Activated naive CD8-positive, alpha-beta T cell (primary cell): ENCODE results near the gene CENPF.

Experiments used
- H3K27ac Mint-ChIP-seq: one replicate; pipeline ENCODE4 v1.8.0; 2021; ENCODE audit warnings: mixed read lengths
- H3K27me3 Mint-ChIP-seq: one replicate; pipeline ENCODE4 v1.8.0; 2021; ENCODE audit warnings: mixed read lengths
- H3K36me3 Mint-ChIP-seq: one replicate; pipeline ENCODE4 v1.8.0; 2021; ENCODE audit warnings: mixed read lengths
- H3K4me1 Mint-ChIP-seq: one replicate; pipeline ENCODE4 v1.8.0; 2021; ENCODE audit warnings: low read depth, mixed read lengths
- H3K4me3 Mint-ChIP-seq: one replicate; pipeline ENCODE4 v1.8.0; 2021; ENCODE audit warnings: mild to moderate bottlenecking, mixed read lengths
- H3K9me3 Mint-ChIP-seq: one replicate; pipeline ENCODE4 v1.8.0; 2021; ENCODE audit warnings: low read depth, mixed read lengths

Gene CENPF

GRCh38 chr1:214632091-214632490 lies 29.1 kb downstream of the CENPF start:
- Mint-ChIP-seq H3K36me3 (peaks cover 2% of the 10 kb centered on the region), H3K27ac (no peak overlapping the region), H3K4me1 (peaks cover 15% of the 10 kb centered on the region), H3K27me3 (no peaks in the 10 kb centered on the region), H3K9me3 (no peaks in the 10 kb centered on the region), H3K4me3 (peak overlapping the region; percentile 25)

DNA sequence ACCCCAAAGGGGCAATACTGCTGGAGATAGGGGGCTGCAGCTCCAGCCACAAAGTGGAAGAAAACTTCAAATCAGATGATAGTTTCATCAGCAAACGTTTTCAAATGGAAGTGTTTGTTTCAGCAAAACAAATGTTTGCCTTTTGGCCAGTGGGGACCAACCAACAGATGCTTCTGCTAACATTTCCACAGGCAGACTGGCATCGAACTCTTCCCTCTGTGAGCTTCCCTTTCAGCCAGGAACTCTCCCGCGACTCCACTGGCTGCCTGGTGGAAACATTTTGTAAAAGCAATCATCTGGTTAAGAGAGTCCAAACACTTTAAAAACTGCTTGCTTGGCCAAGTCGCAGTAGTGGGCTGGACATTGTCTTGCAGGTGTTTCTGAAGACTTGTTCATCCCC lies 30.7 kb downstream of the CENPF start:
- Mint-ChIP-seq H3K27ac (no peak overlapping the region), H3K36me3 (peaks cover 2% of the 10 kb centered on the region), H3K4me3 (no peak overlapping the region)

GRCh38 chr1:214634267-214634666 lies 31.3 kb downstream of the CENPF start:
- no peak overlapping the region for H3K4me3 Mint-ChIP-seq
- H3K27ac Mint-ChIP-seq = no peak overlapping the region
- H3K27me3 Mint-ChIP-seq = no peaks in the 10 kb centered on the region
- peaks cover 15% of the 10 kb centered on the region for H3K4me1 Mint-ChIP-seq
- peaks cover 2% of the 10 kb centered on the region for H3K36me3 Mint-ChIP-seq
- H3K9me3 Mint-ChIP-seq = no peaks in the 10 kb centered on the region

More for the DNA sequence above, 30.7 kb downstream of the CENPF start:
- Mint-ChIP-seq H3K27me3 (no peaks in the 10 kb centered on the region), H3K9me3 (no peaks in the 10 kb centered on the region), H3K4me1 (peaks cover 15% of the 10 kb centered on the region)

- peaks cover 2% of the 10 kb centered on the region for H3K36me3 Mint-ChIP-seq
Observed at GRCh38 chr1:214635086-214635485, 32.1 kb downstream of the CENPF start.

GRCh38 chr1:214635506-214635905 lies 32.5 kb downstream of the CENPF start:
- Mint-ChIP-seq H3K36me3 (peaks cover 2% of the 10 kb centered on the region), H3K4me3 (no peak overlapping the region), H3K4me1 (peaks cover 15% of the 10 kb centered on the region), H3K27ac (no peak overlapping the region), H3K9me3 (no peaks in the 10 kb centered on the region), H3K27me3 (no peaks in the 10 kb centered on the region)

More at GRCh38 chr1:214635086-214635485, 32.1 kb downstream of the CENPF start:
- no peak overlapping the region for H3K27ac Mint-ChIP-seq
- no peaks in the 10 kb centered on the region for H3K9me3 Mint-ChIP-seq
- H3K27me3 Mint-ChIP-seq = no peaks in the 10 kb centered on the region
- H3K4me1 Mint-ChIP-seq = peaks cover 15% of the 10 kb centered on the region
- no peak overlapping the region for H3K4me3 Mint-ChIP-seq

DNA sequence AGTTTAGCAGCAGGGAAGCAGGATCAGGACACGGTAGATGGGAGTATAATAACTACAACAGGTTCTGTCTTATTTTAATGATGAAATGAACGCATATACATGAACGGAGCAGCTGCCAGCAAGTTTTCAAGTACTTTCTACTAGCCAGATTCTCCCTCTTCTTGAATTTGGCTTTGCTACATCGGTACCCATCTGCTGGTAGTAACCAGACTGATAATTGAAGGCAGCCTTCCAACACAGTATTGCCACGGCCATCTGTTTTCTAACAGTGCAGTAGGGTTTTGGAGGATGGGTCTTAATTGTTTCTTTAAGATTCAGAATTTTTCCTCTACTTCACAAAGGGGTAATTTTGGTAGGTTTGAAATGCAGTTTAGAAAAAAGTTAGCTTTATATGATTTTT lies 33.4 kb downstream of the CENPF start:
- no peak overlapping the region for H3K27ac Mint-ChIP-seq

DNA sequence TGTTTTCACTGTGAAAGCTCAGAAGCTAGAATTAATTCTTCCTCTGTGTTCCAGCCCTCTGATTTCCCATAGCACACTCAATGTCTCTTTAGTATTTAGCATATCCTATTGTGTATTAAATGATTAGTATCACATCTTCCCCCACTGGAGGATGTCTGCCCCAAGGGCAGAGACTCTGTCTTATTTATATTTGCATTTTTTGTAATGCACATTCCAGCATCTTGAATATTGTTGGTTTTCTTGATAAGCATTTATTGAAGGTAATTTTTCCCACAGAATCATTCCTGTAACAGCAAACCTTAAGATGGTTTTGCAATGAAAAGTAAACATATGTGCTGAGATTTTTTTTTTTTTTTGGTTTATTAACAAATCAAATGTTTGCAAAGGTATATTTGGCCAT lies 34.1 kb downstream of the CENPF start:
- no peak overlapping the region for H3K27ac Mint-ChIP-seq
- peaks cover 2% of the 10 kb centered on the region for H3K36me3 Mint-ChIP-seq

More for the DNA sequence above, 33.4 kb downstream of the CENPF start:
- no peak overlapping the region for H3K4me3 Mint-ChIP-seq
- H3K36me3 Mint-ChIP-seq = peaks cover 2% of the 10 kb centered on the region
- no peaks in the 10 kb centered on the region for H3K9me3 Mint-ChIP-seq
- H3K27me3 Mint-ChIP-seq = no peaks in the 10 kb centered on the region
- peaks cover 15% of the 10 kb centered on the region for H3K4me1 Mint-ChIP-seq

GRCh38 chr1:214637722-214638458 lies 34.9 kb downstream of the CENPF start:
- H3K4me1 Mint-ChIP-seq = peaks cover 2% of the 10 kb centered on the region
- H3K27me3 Mint-ChIP-seq = no peaks in the 10 kb centered on the region
- H3K4me3 Mint-ChIP-seq = no peak overlapping the region
- H3K27ac Mint-ChIP-seq = peak overlapping the region; percentile 55
- H3K36me3 Mint-ChIP-seq = peaks cover 2% of the 10 kb centered on the region
- no peaks in the 10 kb centered on the region for H3K9me3 Mint-ChIP-seq

More for the DNA sequence above, 34.1 kb downstream of the CENPF start:
- H3K27me3 Mint-ChIP-seq = no peaks in the 10 kb centered on the region
- H3K4me1 Mint-ChIP-seq = peaks cover 9% of the 10 kb centered on the region
- no peaks in the 10 kb centered on the region for H3K9me3 Mint-ChIP-seq
- no peak overlapping the region for H3K4me3 Mint-ChIP-seq

DNA sequence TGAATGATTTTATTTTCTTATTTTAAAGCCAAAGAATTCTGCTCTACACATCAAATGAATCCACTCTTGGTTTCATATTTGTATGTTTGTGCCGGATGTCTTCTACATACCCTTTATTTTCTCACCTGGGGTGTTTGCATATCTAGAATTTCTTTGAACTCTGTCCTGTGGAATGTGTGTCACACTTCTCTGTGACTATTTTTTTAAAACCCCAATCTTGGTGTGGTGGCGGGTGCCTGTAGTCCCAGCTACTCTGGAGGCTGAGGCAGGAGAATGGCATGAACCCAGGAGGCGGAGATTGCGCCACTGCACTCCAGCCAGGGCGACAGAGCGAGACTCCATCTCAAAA lies 35.4 kb downstream of the CENPF start:
- no peak overlapping the region for H3K4me3 Mint-ChIP-seq
- peak overlapping the region; percentile 55 for H3K27ac Mint-ChIP-seq
- H3K27me3 Mint-ChIP-seq = no peaks in the 10 kb centered on the region
- H3K4me1 Mint-ChIP-seq = peaks cover 2% of the 10 kb centered on the region
- peaks cover 2% of the 10 kb centered on the region for H3K36me3 Mint-ChIP-seq
- no peaks in the 10 kb centered on the region for H3K9me3 Mint-ChIP-seq

- no peaks in the 10 kb centered on the region for H3K27me3 Mint-ChIP-seq
- peaks cover 3% of the 10 kb centered on the region for H3K4me1 Mint-ChIP-seq
- H3K36me3 Mint-ChIP-seq = no peaks in the 10 kb centered on the region
- peak overlapping the region; percentile 55 for H3K27ac Mint-ChIP-seq
- no peaks in the 10 kb centered on the region for H3K9me3 Mint-ChIP-seq
- no peak overlapping the region for H3K4me3 Mint-ChIP-seq
Observed at GRCh38 chr1:214638997-214639396, 36.0 kb downstream of the CENPF start.

GRCh38 chr1:214640431-214641213 lies 37.6 kb downstream of the CENPF start:
- H3K36me3 Mint-ChIP-seq = peaks cover 7% of the 10 kb centered on the region

GRCh38 chr1:214641214-214641895 lies 38.4 kb downstream of the CENPF start:
- peaks cover 1% of the 10 kb centered on the region for H3K4me1 Mint-ChIP-seq

More at GRCh38 chr1:214640431-214641213, 37.6 kb downstream of the CENPF start:
- H3K4me3 Mint-ChIP-seq = no peak overlapping the region
- H3K27me3 Mint-ChIP-seq = no peaks in the 10 kb centered on the region
- H3K27ac Mint-ChIP-seq = no peak overlapping the region
- H3K9me3 Mint-ChIP-seq = no peaks in the 10 kb centered on the region
- peaks cover 1% of the 10 kb centered on the region for H3K4me1 Mint-ChIP-seq

DNA sequence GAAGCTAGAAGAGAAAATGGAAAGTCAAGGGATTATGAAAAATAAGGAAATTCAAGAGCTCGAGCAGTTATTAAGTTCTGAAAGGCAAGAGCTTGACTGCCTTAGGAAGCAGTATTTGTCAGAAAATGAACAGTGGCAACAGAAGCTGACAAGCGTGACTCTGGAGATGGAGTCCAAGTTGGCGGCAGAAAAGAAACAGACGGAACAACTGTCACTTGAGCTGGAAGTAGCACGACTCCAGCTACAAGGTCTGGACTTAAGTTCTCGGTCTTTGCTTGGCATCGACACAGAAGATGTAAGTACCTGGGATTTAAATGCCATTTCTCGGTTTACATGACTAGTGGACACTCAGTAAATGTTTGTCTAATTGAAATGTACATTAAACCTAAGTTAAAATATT lies 40.0 kb downstream of the CENPF start:
- Mint-ChIP-seq H3K4me1 (peaks cover 1% of the 10 kb centered on the region), H3K27ac (no peak overlapping the region), H3K27me3 (no peaks in the 10 kb centered on the region), H3K4me3 (no peak overlapping the region), H3K36me3 (peaks cover 20% of the 10 kb centered on the region), H3K9me3 (peaks cover 6% of the 10 kb centered on the region)

More at GRCh38 chr1:214641214-214641895, 38.4 kb downstream of the CENPF start:
- Mint-ChIP-seq H3K4me3 (no peak overlapping the region), H3K36me3 (peaks cover 13% of the 10 kb centered on the region), H3K27ac (no peak overlapping the region), H3K27me3 (no peaks in the 10 kb centered on the region), H3K9me3 (no peaks in the 10 kb centered on the region)

- no peaks in the 10 kb centered on the region for H3K27me3 Mint-ChIP-seq
- H3K4me1 Mint-ChIP-seq = peaks cover 1% of the 10 kb centered on the region
- H3K4me3 Mint-ChIP-seq = no peak overlapping the region
- peaks cover 35% of the 10 kb centered on the region for H3K36me3 Mint-ChIP-seq
- no peak overlapping the region for H3K27ac Mint-ChIP-seq
- H3K9me3 Mint-ChIP-seq = peaks cover 14% of the 10 kb centered on the region
Observed at GRCh38 chr1:214645712-214646111, 42.7 kb downstream of the CENPF start.

DNA sequence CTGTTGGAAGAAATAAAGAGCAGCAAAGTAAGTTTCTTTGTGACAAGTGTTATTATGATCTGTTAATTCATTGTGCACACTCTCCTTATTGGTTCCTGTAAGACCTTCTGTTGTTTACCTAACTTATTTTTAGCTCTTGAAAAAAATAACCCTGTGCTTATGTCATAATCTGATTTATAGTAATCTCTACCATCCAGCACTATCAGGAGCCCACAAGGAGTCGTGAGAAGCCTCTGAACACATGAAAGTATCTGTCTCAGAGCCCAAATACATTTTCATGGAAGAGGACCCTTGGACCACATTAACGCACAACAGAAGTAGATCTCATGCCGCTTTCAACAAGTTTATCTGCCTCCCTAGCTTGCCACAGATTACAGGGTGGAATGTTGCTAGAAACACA lies 45.8 kb downstream of the CENPF start:
- no peak overlapping the region for H3K27ac Mint-ChIP-seq
- H3K9me3 Mint-ChIP-seq = peaks cover 14% of the 10 kb centered on the region

More for the DNA sequence above, 45.8 kb downstream of the CENPF start:
- Mint-ChIP-seq H3K4me1 (no peaks in the 10 kb centered on the region), H3K4me3 (no peak overlapping the region), H3K27me3 (no peaks in the 10 kb centered on the region), H3K36me3 (peaks cover 43% of the 10 kb centered on the region)
